HG02973 (cell line): ENCODE measurements around the gene DPP10.

Experiments used
- ATAC-seq: cut with Tn5 transposase; IDR thresholded peaks from one replicate; pipeline ENCODE4 v1.9.1; 2021; ENCODE audit warnings: moderate library complexity; ENCODE audit not compliant: unreplicated experiment

DPP10 gene

GRCh38 chr2:115634578-115634977 is 1192.1 kb downstream of the DPP10 start:
- no peak for ATAC-seq

- no peak for ATAC-seq
Observed at GRCh38 chr2:115635430-115635829, 1193.0 kb downstream of the DPP10 start.

- ATAC-seq: no peak
Observed at GRCh38 chr2:115649731-115650130, 1207.3 kb downstream of the DPP10 start.

GRCh38 chr2:115650827-115651226 is 1208.4 kb downstream of the DPP10 start:
- no peak for ATAC-seq

GRCh38 chr2:115652652-115653051 is 1210.2 kb downstream of the DPP10 start:
- ATAC-seq: no peak

GRCh38 chr2:115654362-115654761 is 1211.9 kb downstream of the DPP10 start:
- ATAC-seq: no peak

GRCh38 chr2:115678129-115678528 is 1235.7 kb downstream of the DPP10 start:
- no peak for ATAC-seq

- ATAC-seq: no peak
Observed at GRCh38 chr2:115684345-115684744, 1241.9 kb downstream of the DPP10 start.

- ATAC-seq: no peak
Observed at GRCh38 chr2:115691409-115691808, 1249.0 kb downstream of the DPP10 start.

GRCh38 chr2:115694651-115695050 is 1252.2 kb downstream of the DPP10 start:
- no peak for ATAC-seq

- ATAC-seq: no peak
Observed at GRCh38 chr2:115733190-115733775, 1290.8 kb downstream of the DPP10 start.

GRCh38 chr2:115738111-115738510 is 1295.7 kb downstream of the DPP10 start:
- no peak for ATAC-seq

GRCh38 chr2:115739574-115739973 is 1297.1 kb downstream of the DPP10 start:
- no peak for ATAC-seq

GRCh38 chr2:115746151-115746550 is 1303.7 kb downstream of the DPP10 start:
- ATAC-seq: no peak

GRCh38 chr2:115757286-115757685 is 1314.8 kb downstream of the DPP10 start:
- ATAC-seq: no peak

- ATAC-seq: no peak
Observed at GRCh38 chr2:115763601-115764000, 1321.2 kb downstream of the DPP10 start.

GRCh38 chr2:115771516-115771915 is 1329.1 kb downstream of the DPP10 start:
- ATAC-seq: no peak

GRCh38 chr2:115774361-115774760 is 1331.9 kb downstream of the DPP10 start:
- no peak for ATAC-seq

GRCh38 chr2:115779085-115779632 is 1336.7 kb downstream of the DPP10 start:
- ATAC-seq: no peak

- no peak for ATAC-seq
Observed at GRCh38 chr2:115782286-115782685, 1339.8 kb downstream of the DPP10 start.

GRCh38 chr2:115796078-115796477 is 1353.6 kb downstream of the DPP10 start:
- no peak for ATAC-seq

- no peak for ATAC-seq
Observed at GRCh38 chr2:115807276-115807675, 1364.8 kb downstream of the DPP10 start.

GRCh38 chr2:115825912-115826311 is 1383.5 kb downstream of the DPP10 start:
- no peak for ATAC-seq
